Activated naive CD4-positive, alpha-beta T cell treated with anti-CD3 and anti-CD28 coated beads, Interleukin-2, amount 50 U/mL, for 16 hours (primary cell): Measurements from ENCODE around the gene SLC25A25.
"Not testable (repeated sequence)": the region's sequence is repeated elsewhere in the genome, so short reads cannot be mapped to it uniquely, and the experiment has no call there.

Experiments used
- DNase-seq: peaks from one replicate; pipeline ENCODE4 v3.0.0-alpha.2; 2020

Gene SLC25A25

DNA sequence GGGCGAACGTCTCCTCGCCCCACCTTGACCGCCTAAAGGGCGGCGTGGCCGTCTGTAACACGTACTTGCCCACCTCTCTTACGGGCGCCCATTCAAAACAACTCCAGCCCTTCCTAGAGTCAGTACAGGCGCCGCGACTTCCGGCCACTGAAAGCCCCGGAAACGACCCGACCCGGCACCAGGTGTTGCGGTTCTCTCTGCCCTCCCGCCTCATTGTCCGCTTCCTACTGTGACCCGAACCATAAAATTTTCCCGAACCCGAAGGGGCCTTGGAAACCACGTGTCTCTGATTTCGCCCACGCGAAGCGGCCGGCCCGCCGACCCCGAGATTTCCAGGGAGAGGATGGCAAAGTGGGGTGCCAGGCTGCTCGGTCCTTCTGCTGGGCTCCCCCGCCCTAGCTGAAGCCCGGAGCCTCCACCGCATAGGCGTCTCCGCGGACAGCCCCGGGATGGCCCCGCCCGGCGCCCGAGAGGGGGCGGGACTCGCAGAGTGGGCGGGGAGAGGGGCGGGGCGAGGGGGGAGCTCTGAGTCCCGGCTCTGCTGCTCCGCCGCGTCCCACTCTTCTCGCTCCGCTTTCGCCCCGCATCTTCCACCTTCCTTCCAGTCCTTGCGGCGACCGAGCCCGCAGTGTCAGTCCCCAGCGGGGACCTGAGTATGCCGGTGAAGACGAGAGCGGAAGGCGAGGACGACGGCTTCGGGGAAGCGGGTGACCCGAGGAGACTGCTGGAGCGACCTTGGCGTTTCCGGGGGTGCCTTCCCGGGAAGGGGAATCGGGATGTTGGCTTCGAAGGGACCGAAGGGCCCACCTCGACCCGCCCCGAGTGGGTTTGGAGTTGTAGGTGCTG is 60.2 kb downstream of the SLC25A25 start:
- peak; percentile 84 for DNase-seq

DNA sequence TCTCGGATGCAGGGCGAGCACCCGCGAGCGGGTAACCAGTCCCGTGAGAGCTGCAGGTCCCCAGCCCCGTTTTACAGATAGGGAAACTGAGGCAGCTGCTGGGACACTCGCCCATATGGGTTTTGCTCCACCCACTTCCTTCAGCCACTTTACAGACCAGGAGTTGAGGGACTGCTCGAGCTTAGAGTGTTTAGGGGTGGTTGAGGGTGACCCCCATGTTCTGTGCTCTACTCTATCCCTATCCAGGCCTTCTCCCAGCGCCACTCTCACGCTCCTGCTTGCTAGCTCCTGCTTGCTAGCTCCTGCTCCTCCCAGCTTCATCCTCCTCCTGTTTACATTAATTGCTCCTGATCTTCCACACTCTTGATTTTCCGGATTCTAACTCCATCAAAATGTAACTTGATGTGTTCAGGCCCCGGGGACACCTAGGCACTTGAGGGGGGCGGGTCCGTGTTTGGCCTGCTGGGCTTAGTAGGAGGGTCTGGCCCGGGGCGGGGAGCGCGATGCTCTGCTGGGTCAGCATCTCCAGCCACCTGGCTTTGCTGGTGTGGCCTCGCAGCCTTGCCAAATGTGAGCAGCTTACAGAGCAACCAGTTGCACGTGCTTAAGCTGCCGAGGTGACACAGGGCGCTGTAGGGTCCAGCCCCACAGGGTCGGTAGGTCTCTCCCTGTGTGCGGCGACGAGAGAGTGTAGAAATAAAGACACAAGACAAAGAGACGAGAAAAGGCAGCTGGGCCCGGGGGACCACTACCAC is 61.0 kb downstream of the SLC25A25 start:
- no peak for DNase-seq

DNA sequence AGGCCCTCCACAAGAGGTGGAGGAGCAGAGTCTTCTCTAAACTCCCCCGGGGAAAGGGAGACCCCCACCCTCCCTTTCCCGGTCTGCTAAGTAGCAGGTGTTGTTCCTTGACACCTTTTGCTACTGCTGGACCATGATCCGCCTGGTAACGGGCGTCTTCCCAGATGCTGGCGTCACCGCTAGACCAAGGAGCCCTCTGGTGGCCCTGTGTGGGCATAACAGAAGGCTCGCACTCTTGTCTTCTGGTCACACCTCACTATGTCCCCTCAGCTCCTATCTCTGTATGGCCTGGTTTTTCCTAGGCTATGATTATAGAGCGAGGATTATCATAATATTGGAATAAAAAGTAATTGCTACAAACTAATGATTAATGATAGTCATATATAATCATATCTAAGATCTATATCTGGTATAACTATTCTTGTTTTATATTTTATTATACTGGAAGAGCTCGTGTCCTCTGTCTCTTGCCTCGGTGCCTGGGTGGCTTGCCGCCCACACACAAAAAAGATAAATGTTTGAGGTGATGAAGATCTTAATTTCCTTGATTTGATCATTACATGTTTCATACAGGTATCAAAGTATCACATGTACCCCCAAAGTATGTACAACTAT is 62.1 kb downstream of the SLC25A25 start:
- DNase-seq = peak; percentile 58

DNA sequence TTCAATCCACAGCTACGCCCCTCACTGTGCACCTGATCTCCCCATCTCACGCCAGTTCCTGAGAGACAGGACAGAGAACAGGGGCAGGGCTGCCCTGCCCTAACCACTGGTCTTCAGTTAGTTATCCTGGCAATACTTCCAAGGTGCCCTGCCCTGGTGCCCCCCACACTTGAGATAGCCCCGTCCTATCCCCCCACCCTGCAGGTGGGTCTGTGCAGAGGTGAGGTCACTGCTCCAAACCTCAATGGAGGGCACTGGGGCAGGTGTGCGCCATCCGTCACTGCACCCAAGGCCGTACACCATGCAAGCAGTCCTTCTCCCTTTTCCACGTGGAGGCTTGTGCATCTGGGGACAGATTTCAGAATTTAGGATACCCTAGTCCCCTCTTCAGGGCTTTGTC is 62.6 kb downstream of the SLC25A25 start:
- not testable (repeated sequence) for DNase-seq

DNA sequence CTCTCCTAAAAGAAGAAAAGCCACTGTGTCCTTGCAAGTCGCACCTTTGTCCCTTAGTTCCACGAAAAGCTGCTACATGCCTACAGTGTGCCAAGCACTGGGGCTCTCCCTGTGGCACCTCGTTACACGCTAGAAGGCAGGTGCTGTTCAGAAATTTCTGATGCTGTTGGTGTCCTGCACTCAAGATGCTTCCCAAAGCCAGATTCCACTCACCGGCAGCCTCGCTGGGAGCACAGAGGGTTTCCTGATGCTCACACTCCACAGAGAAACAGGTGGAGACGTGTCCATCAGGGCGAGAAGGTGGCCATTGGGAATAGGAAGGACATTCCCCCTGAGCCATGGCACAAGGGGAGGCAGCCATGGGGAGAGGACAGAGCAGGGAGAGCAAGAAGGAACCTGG is 63.3 kb downstream of the SLC25A25 start:
- DNase-seq = not testable (repeated sequence)

DNA sequence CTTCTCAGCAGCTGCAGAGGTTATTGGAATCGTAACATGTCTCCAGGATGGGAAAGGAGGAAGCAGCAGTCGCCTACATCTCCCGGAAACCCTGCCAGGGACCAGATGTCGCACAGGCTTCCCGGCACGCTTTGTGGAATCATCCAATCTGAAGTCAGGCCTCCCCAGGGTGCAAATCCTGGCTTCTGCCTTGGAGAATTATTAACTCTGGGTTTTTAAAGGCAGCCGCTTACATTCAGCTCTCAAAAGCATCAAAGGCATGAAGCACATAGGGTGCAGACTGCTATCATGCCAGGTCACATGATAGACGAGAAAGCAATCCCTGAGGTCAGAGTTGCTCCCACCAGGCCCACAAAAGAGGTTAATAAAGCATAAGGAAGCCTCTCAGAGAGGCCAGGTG is 64.1 kb downstream of the SLC25A25 start:
- DNase-seq = not testable (repeated sequence)

DNA sequence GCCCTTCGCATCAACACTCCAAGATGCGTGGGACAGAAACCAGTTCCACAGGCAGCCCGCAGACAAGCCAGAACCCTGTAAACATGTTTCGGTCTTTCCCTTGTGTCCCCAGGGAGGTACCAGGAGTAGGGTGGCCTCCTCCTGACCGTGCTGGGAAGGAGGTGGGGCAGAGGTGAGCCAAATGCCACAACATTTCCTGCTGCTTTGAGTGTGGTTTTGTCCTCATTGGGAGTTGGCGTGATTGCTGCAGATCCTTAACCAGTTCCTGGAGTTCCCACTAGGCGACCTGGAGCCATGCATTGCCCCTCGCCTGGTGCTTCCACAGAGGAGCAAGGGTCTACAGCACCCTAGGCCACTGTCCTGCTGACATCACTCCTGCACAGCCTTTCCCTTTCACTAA is 67.5 kb downstream of the SLC25A25 start:
- DNase-seq = not testable (repeated sequence)

DNA sequence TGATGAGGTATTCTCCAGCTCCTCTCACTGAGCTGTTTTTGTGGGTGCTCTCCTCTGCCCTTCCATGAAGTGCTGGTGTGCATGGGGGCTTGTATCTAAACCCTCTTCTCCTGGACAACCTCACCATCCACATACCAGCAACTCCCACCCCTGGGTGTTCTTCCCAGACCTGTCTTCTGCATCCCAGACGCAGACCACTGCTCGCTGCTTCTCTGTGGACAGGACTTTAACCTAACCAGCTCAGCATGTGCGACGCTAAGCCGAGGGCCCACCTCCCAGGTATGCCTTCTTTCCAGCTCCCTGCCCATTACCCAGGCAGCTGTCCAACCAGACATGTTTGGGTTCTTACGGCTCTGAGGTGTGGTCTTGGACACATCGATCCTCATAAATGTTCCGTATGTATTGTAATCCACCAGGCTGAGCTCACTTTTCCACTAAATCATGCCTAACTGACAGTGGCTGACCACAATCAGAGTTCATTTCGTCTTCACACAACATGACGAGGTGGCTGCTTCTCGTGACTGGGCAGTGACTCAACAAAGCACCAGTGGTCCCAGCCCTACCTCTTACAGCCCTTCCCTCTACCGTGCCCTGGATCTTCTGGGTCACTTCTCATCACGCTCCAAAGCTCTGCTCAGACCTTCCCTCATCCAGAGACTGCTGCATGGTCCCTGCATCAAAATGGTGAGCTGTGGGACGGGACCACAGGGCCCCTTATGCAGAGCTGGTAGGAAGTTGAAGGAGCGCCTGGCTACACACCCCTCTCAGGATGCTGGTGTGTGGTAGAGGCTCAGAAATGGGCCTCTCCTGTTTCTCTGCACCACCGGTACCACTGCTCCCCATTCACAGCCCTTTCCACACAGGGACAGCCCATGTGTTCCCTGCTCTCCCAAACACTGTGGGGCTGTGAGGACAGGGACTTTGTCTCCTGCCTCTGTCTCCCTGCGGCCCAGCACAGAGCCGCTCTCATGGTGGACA is 69.1 kb downstream of the SLC25A25 start:
- no peak for DNase-seq

DNA sequence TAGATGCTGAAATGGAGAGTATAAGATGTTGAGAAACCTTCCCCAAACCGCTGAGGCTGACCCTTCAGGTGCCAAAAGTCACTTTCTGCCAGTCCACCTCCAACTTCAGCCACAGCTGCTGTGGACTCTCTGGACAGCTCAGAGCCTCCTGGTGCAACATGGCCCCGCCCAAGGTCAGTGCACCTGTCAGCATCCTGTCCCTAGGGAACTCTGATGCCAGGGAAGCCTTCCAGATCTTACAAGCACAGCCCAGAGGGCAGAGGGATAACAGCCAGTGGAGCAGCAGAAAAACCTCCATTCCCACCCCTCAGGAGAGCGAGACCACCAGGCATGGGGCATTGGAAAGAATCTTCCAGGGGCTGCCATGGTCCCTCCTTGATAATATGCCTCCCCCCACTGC is 70.0 kb downstream of the SLC25A25 start:
- DNase-seq = no peak

DNA sequence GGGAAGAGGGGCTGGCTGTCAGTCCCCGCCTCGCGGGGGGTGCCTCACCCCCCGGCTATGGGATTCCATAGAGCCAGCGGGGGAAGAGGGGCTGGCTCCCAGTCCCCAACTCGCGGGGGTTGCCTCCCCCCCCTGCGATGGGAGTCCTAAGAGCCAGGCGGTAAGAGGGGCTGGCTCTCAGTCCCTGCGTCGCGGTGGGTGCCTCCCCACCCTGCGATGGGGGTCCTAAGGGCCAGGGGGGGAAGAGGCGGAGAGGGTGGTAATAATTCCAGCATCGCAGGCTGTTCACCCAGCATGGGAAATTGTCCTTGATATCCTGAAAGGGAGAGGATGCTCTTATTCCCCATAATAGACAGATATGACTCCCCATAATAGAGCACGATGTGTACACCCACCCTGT is 71.6 kb downstream of the SLC25A25 start:
- no peak for DNase-seq

DNA sequence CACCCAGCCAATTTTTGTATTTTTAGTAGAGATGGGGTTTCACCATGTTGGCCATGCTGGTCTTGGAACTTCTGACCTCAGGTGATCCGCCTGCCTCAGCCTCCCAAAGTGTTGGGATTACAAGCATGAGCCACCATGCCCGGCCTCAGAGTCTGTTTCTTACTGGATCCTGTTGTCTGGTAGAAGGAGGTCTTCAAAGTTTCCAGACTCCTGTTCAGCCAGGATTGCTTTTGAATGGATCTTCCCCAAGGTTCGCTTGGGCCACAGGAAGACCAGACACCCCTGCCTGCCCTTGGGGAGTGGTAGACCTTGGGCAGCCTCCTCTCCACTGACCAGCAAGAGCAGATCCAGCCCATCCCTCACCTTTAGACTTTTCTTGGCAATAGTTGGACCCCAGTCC is 73.6 kb downstream of the SLC25A25 start:
- DNase-seq = no peak

DNA sequence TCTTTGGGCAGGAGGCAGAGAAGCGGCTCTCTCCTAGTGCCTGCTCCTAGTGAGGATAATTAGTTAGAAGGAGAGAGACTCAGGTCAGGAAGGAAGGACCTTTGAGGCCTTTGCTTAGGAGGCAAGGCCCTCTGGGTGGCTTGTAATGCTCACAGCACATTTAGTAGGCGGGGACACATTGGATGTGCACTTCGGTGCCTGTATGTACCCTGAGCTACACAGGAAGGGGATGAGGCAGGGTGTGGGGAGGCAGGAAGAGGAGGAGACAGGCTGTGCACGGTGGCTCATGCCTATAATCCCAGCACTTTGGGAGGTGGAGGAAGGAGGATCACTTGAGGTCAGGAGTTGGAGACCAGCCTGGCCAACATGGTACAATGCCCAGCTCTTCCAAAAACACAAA is 74.0 kb downstream of the SLC25A25 start:
- no peak for DNase-seq

DNA sequence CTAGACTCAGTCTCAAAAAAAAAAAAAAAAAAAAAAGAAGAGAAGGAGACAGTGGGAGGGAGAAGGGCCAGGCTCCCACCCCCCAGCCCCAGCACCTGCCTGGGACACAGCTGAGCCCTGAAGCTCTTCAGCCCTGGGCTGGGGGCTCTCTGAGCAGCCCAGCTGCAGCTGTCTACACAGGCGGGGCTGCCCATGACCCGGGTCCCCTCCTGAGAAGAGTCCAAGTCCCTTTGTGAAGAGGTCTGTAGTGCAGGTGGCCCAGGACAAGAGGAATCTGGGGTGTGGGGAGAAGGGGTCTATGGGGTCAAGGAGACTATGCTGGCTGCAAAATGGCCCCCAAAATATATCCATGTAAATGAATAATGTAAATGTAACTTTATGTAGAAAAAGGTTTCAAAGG is 74.6 kb downstream of the SLC25A25 start:
- no peak for DNase-seq

DNA sequence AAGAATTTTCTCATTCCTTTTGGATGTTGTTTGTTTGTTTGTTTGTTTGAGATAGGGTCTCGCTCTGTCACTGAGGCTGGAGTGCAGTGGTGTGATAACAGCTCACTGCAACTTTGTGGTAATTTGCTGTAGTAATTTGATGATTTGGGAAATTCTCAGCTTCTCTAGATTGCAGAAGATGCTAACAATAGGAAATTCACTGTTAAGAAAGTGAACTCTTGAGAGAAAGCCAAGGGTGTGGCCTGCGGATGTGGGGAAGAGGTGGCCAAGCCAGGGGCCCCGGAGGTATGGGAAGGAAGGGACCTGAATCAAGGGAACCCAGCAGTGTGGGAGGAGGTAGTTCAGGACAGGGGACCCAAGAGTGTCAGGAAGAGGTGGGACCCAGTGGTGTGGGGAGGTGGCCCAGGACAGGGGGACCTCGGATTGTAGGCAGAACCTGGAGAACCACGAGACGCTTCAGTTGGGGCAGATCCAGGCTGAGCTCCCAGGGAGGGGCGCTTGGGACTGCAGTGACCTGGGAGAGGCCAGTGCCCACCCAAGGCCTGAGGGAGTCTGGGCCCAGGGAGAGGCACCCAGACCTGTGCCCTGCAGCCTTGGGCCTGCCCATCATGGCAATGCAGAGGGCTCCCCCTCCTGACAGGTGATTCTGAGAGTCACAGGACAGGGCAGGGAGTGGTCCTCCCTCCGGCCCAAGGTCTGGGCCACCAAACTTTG is 75.7 kb downstream of the SLC25A25 start:
- no peak for DNase-seq

DNA sequence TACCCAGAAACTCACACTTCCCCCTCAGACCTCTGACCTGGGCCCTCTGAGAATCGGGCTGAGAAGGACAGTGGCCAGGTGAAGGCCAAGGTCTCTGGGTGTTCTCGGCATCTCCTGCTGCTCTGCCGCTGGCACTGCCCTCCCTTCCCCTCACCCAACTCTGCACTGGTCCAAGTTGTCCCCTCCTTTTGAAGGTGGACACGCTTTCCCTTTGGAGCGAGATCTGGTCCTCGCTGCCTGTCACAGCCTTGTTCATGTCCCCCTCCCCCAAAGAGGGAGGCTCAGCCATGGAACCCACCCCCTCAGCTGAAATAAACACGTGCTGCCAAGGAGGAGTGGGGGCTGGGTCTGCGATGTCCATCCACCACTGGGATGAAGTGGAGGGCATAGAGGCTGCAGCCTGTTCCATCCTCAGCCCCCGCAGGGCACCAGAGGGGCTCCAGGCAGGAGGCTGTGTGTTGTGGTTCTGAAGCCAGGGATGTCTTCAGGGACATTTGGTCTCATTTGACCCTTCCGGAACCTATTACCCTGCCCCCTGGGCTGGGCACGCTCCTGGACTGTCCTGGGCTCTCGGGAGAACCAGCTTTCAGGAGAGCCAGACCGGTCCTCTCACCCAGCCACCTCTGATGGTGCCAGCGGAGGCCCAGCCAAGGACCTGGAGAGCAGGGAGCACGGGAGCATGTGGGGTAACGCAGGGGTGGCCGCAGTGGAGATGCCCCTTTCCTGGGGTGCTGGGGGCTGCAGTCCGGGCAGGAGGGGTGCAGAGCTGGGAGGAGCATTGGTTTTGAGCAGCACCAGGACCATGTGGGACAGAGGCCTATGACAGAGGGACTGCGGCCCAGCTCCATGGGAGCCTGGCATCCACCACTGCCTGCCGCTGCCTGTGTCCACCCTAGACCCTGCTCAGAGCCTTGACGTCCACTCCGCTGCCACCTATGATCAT is 76.5 kb downstream of the SLC25A25 start:
- DNase-seq = no peak

DNA sequence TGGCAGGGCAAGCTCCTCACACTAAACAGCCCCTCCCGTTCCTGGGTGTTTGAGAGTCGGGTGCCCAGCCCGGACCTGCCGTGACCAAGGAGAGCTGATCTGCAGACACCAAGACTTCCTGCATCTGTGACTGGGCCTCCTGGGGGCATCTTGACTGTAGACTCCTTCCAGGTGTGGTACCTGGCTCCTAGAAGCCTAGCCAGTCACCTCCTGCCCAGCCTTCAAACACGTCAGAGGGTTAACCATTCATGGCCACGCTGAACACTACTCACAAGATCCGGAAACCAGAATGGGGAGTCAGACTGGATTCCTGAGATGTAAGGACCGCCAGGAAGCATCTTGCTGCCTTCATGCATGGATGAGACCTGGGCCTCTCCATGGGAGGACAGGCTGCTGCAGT is 77.5 kb downstream of the SLC25A25 start:
- DNase-seq = no peak

DNA sequence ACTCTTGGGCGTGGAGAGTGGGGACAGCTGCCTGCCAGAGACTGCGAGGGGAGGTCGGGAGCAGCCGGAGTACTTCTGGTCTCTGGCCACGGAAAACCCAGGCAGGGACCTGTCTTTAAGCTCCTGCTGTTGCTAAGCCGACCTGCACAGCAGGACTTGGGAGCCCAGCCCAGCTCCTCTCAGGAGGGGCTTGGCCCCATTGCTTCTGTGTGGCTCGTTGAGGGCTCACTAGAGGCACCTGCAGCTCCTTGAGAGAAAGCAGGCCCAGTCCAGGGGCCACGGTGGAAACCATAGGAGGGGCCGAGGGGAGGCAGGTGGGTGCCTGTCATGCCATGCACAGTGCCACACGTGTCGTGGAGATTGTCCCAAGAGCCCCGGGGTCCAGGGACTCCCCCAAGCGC is 77.9 kb downstream of the SLC25A25 start:
- no peak for DNase-seq

DNA sequence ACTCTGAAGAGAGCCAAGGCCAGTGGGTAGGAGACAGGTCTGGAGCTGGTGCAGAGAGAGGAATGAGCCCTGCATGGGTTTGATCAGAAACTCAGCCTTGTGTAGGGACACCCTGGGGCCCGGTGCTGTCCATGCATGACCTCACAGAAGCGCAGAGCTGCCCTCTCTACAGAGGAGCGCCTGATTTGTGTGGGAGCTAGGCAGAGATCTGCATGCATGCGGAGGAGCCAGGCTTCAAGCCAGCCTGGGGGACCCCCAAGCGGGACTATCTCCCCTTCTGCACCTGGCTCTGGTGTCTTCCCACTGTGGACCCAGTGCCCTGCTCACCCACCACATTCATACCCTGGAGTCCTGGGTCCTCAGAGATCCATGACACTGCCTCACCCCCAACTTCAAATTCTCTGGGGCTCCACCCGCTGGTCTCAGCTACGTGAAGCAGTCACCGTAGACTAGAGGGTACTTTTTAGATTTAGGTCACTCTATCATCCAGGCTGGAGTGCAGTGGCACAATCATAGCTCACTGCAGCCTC is 78.6 kb downstream of the SLC25A25 start:
- DNase-seq = no peak

DNA sequence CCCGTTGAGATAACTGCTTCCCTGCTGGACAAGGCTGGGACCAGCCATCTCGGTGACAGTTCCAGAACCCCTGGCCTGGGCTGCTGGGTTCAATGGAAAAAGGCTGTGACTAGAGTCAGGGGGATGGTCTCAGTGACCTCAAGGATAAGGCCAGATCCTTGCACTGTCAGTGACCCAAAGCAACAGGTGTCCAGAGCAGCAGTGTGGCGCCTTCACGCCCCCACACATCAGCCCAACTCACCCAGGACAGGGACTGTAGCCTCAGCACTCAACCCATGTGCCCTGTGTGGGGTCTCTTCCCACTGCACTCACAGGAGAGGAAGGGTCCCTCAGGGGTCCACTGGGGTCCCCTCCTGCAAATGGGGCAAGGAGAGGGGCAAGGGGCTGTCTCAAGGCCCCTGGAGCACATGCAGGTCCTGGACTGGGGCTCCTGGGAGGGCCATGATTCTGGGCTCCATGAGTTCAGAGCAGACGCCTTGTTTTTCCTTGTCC is 80.5 kb downstream of the SLC25A25 start:
- no peak for DNase-seq

DNA sequence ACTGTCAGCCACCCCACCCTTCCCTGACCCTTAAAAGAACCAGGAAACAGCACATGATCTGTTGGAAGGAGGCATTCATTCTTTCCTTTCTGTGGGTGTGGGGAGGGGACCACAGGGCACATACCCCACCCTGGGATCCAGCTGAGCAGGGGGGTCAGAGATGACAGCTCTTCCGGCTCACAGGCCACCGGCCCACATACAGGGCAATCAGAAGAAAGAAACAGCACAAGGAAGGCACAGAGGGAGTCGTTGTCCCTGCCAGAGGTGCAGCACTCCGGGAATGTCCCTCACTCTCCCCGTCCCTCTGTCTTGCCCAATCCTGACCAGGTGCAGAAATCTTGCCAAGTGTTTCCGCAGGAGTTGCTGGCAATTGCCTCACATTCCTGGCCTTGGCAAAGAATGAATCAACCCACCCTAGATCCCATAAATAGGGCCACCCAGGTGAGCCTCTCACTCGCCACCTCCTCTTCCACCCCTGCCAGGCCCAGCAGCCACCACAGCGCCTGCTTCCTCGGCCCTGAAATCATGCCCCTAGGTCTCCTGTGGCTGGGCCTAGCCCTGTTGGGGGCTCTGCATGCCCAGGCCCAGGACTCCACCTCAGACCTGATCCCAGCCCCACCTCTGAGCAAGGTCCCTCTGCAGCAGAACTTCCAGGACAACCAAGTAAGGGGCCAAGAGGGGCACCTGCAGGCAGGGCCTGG is 81.1 kb downstream of the SLC25A25 start, which contains the start of gene LCN2:
TSS of gene LCN2 (plus strand) at position 453 of the 701 bp plus-strand sequence. CDS start at position 526, 73 bp downstream.
- DNase-seq = no peak
